ENCODE measurements around the gene TEAD2.

Gene TEAD2

DNA sequence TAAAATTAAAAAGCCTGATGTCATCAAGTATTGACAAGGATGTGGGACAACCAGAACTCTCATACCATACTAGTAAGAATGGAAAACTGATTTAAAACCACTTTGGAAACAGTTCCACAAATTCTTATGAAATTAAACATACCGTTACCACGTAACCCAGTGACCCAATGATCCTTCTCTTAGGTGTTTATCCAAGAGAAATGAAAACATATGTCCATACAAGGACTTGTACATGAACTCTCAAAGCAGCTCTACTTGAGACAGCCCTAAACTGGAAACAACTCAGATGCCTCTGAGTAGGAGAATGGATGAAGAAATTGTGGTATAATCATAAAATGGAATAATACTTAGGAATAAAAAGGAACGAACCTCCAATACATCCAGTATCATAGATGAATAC lies 64.8 kb downstream of the TEAD2 start:
- no peak for ATAC-seq
- TF ChIP-seq TCF4 (CRISPR knock-in tag; IDR thresholded peaks at IDR 0.05; ENCODE audit: borderline replicate concordance) (no peak), RARB (CRISPR knock-in tag; IDR thresholded peaks at IDR 0.05) (no peak), ZFP30 (CRISPR knock-in tag; IDR thresholded peaks at IDR 0.05) (no peak), ARNTL (CRISPR knock-in tag; IDR thresholded peaks at IDR 0.05; ENCODE audit: borderline replicate concordance, low read depth) (no peak), ZNF70 (CRISPR knock-in tag; IDR thresholded peaks at IDR 0.05) (no peak), ISL1 (CRISPR knock-in tag; IDR thresholded peaks at IDR 0.05) (no peak), TOX (CRISPR knock-in tag; IDR thresholded peaks at IDR 0.05; ENCODE audit: borderline replicate concordance) (no peak), ESRRG (CRISPR knock-in tag; IDR thresholded peaks at IDR 0.05) (no peak), SNAI2 (CRISPR knock-in tag; IDR thresholded peaks at IDR 0.05) (no peak), CSDC2 (CRISPR knock-in tag; IDR thresholded peaks at IDR 0.05) (no peak)
- TF ChIP-seq, protein P1, sequence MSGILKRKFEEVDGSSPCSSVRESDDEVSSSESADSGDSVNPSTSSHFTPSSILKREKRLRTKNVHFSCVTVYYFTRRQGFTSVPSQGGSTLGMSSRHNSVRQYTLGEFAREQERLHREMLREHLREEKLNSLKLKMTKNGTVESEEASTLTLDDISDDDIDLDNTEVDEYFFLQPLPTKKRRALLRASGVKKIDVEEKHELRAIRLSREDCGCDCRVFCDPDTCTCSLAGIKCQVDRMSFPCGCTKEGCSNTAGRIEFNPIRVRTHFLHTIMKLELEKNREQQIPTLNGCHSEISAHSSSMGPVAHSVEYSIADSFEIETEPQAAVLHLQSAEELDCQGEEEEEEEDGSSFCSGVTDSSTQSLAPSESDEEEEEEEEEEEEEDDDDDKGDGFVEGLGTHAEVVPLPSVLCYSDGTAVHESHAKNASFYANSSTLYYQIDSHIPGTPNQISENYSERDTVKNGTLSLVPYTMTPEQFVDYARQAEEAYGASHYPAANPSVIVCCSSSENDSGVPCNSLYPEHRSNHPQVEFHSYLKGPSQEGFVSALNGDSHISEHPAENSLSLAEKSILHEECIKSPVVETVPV (CRISPR knock-in tag; IDR thresholded peaks at IDR 0.05): no peak
- TF ChIP-seq, protein P2, sequence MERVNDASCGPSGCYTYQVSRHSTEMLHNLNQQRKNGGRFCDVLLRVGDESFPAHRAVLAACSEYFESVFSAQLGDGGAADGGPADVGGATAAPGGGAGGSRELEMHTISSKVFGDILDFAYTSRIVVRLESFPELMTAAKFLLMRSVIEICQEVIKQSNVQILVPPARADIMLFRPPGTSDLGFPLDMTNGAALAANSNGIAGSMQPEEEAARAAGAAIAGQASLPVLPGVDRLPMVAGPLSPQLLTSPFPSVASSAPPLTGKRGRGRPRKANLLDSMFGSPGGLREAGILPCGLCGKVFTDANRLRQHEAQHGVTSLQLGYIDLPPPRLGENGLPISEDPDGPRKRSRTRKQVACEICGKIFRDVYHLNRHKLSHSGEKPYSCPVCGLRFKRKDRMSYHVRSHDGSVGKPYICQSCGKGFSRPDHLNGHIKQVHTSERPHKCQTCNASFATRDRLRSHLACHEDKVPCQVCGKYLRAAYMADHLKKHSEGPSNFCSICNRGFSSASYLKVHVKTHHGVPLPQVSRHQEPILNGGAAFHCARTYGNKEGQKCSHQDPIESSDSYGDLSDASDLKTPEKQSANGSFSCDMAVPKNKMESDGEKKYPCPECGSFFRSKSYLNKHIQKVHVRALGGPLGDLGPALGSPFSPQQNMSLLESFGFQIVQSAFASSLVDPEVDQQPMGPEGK (CRISPR knock-in tag; IDR thresholded peaks at IDR 0.05; ENCODE audit: borderline replicate concordance): no peak

DNA sequence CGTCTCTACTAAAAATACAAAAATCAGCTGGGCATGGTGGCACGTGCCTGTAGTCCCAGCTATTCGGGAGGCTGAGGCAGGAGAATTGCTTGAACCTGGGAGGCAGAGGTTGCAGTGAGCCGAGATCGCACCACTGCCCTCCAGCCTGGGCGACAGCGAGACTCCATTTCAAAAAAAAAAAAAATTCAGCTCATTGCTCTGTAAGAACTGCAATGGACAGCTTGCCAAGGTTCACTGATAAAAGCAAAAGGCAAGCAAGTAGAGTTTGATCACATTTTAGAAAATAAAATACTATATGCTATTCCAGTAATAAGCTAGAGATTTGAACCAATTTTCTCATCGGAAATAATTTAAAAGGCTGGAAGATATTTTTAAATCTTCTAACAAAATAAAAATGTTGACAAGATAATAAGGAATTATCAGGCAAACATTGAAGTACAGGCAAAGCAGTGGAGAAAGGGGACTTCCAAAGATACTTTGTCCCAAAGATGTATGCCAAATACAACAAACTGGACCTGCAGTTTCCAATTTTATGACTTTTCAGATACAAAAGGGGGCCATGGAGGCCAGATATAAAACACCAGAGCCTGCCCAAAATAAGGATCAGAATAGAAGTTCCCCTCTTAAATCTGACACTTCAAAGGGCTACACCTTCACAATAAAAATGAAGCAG lies 66.9 kb downstream of the TEAD2 start:
- no peak for ATAC-seq
- TF ChIP-seq, protein P3, sequence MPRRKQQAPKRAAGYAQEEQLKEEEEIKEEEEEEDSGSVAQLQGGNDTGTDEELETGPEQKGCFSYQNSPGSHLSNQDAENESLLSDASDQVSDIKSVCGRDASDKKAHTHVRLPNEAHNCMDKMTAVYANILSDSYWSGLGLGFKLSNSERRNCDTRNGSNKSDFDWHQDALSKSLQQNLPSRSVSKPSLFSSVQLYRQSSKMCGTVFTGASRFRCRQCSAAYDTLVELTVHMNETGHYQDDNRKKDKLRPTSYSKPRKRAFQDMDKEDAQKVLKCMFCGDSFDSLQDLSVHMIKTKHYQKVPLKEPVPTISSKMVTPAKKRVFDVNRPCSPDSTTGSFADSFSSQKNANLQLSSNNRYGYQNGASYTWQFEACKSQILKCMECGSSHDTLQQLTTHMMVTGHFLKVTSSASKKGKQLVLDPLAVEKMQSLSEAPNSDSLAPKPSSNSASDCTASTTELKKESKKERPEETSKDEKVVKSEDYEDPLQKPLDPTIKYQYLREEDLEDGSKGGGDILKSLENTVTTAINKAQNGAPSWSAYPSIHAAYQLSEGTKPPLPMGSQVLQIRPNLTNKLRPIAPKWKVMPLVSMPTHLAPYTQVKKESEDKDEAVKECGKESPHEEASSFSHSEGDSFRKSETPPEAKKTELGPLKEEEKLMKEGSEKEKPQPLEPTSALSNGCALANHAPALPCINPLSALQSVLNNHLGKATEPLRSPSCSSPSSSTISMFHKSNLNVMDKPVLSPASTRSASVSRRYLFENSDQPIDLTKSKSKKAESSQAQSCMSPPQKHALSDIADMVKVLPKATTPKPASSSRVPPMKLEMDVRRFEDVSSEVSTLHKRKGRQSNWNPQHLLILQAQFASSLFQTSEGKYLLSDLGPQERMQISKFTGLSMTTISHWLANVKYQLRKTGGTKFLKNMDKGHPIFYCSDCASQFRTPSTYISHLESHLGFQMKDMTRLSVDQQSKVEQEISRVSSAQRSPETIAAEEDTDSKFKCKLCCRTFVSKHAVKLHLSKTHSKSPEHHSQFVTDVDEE (CRISPR knock-in tag; IDR thresholded peaks at IDR 0.05): no peak
- TF ChIP-seq RARB (CRISPR knock-in tag; IDR thresholded peaks at IDR 0.05) (no peak), OSR1 (CRISPR knock-in tag; IDR thresholded peaks at IDR 0.05) (no peak), PPARA (CRISPR knock-in tag; IDR thresholded peaks at IDR 0.05; ENCODE audit: borderline replicate concordance) (no peak), ESRRG (CRISPR knock-in tag; IDR thresholded peaks at IDR 0.05) (no peak), SNAI2 (CRISPR knock-in tag; IDR thresholded peaks at IDR 0.05) (no peak), BACH2 (CRISPR knock-in tag; IDR thresholded peaks at IDR 0.05; ENCODE audit: borderline replicate concordance) (no peak), GLIS3 (CRISPR knock-in tag; IDR thresholded peaks at IDR 0.05) (no peak), CSDC2 (CRISPR knock-in tag; IDR thresholded peaks at IDR 0.05) (no peak), TOX (CRISPR knock-in tag; IDR thresholded peaks at IDR 0.05; ENCODE audit: borderline replicate concordance) (no peak)
- TF ChIP-seq, protein P1 (CRISPR knock-in tag; IDR thresholded peaks at IDR 0.05): no peak
- TF ChIP-seq, protein P4, sequence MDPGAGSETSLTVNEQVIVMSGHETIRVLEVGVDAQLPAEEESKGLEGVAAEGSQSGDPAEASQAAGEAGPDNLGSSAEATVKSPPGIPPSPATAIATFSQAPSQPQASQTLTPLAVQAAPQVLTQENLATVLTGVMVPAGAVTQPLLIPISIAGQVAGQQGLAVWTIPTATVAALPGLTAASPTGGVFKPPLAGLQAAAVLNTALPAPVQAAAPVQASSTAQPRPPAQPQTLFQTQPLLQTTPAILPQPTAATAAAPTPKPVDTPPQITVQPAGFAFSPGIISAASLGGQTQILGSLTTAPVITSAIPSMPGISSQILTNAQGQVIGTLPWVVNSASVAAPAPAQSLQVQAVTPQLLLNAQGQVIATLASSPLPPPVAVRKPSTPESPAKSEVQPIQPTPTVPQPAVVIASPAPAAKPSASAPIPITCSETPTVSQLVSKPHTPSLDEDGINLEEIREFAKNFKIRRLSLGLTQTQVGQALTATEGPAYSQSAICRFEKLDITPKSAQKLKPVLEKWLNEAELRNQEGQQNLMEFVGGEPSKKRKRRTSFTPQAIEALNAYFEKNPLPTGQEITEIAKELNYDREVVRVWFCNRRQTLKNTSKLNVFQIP (CRISPR knock-in tag; IDR thresholded peaks at IDR 0.05; ENCODE audit: borderline replicate concordance, low read depth): no peak

DNA sequence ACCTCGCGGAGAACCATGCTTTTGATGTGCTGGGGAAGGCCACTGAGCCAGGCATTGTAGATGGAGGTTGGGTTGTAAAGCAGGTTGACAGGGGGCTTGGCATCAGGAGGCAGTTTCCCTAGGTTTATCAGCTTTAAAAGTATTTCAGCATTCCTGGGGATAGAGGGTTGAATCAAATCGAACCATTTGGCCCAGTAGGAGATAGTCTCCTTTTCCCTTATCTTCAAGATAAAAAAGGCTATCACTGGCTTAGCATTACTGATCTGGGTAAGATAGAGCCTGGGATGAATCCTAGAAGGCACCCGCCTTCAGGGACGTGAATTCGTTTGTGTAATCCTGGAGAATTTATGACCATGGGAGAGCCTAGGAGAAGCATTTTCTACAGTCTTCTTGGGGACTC lies 67.8 kb downstream of the TEAD2 start:
- no peak for ATAC-seq
- TF ChIP-seq ESRRG (CRISPR knock-in tag; IDR thresholded peaks at IDR 0.05) (no peak), ZFP30 (CRISPR knock-in tag; IDR thresholded peaks at IDR 0.05) (no peak), ZFP3 (CRISPR knock-in tag; IDR thresholded peaks at IDR 0.05) (no peak), GLIS3 (CRISPR knock-in tag; IDR thresholded peaks at IDR 0.05) (no peak), ZNF70 (CRISPR knock-in tag; IDR thresholded peaks at IDR 0.05) (no peak), ARNTL (CRISPR knock-in tag; IDR thresholded peaks at IDR 0.05; ENCODE audit: borderline replicate concordance, low read depth) (no peak), PPARA (CRISPR knock-in tag; IDR thresholded peaks at IDR 0.05; ENCODE audit: borderline replicate concordance) (no peak), CSDC2 (CRISPR knock-in tag; IDR thresholded peaks at IDR 0.05) (no peak), ZNF8 (CRISPR knock-in tag; IDR thresholded peaks at IDR 0.05) (no peak)
- TF ChIP-seq, protein P1 (CRISPR knock-in tag; IDR thresholded peaks at IDR 0.05): no peak
- TF ChIP-seq, protein P4 (CRISPR knock-in tag; IDR thresholded peaks at IDR 0.05; ENCODE audit: borderline replicate concordance, low read depth): no peak
